Ishikawa (cell line): ENCODE measurements around the gene PPFIBP2.

Experiments
- CEBPB ChIP-seq: IDR thresholded peaks from 2 replicates; pipeline ENCODE4 v1.6.1; 2012
- EGR1 ChIP-seq: IDR thresholded peaks from 2 replicates; pipeline ENCODE4 v1.6.1; 2012
- EP300 ChIP-seq: IDR thresholded peaks from 2 replicates; pipeline ENCODE4 v1.6.1; 2012; ENCODE audit warnings: borderline replicate concordance
- FOXM1 ChIP-seq: IDR thresholded peaks from 2 replicates; pipeline ENCODE4 v1.6.1; 2012; ENCODE audit warnings: low read depth, borderline replicate concordance
- MAX ChIP-seq: IDR thresholded peaks from 2 replicates; pipeline ENCODE4 v1.6.1; 2012
- NFIC ChIP-seq: IDR thresholded peaks from 2 replicates; pipeline ENCODE4 v1.6.1; 2012
- REST ChIP-seq: IDR thresholded peaks from 2 replicates; pipeline ENCODE4 v1.6.1; 2012; ENCODE audit warnings: low read depth, mild to moderate bottlenecking
- TAF1 ChIP-seq: IDR thresholded peaks from 2 replicates; pipeline ENCODE4 v1.6.1; 2012; ENCODE audit warnings: low read depth, mild to moderate bottlenecking
- TCF12 ChIP-seq: IDR thresholded peaks from 2 replicates; pipeline ENCODE4 v1.6.1; 2012; ENCODE audit warnings: low read depth
- TEAD4 ChIP-seq: IDR thresholded peaks from 2 replicates; pipeline ENCODE4 v1.6.1; 2012
- USF1 ChIP-seq: IDR thresholded peaks from 2 replicates; pipeline ENCODE4 v1.6.1; 2012
- YY1 ChIP-seq: IDR thresholded peaks from 2 replicates; pipeline ENCODE4 v1.6.1; 2012; ENCODE audit warnings: low read depth
- ZBTB7A ChIP-seq: IDR thresholded peaks from 2 replicates; pipeline ENCODE4 v1.6.1; 2012; ENCODE audit warnings: low read depth

Gene PPFIBP2

GRCh38 chr11:7591107-7591894 is 77.5 kb downstream of the PPFIBP2 start:
- no peak for TF ChIP-seq EGR1
- no peak for TF ChIP-seq MAX
- no peak for TF ChIP-seq TCF12
- TF ChIP-seq FOXM1 = no peak
- no peak for TF ChIP-seq ZBTB7A
- TF ChIP-seq REST = no peak
- TF ChIP-seq EP300 = no peak
- TF ChIP-seq CEBPB = no peak
- no peak for TF ChIP-seq TEAD4
- no peak for TF ChIP-seq TAF1

- TF ChIP-seq YY1 = no peak
These were observed 78.2 kb downstream of the PPFIBP2 start for GRCh38 chr11:7591987-7592386.

GRCh38 chr11:7592711-7593110 is 78.9 kb downstream of the PPFIBP2 start:
- no peak for TF ChIP-seq TAF1

- no peak for TF ChIP-seq FOXM1
- no peak for TF ChIP-seq CEBPB
- no peak for TF ChIP-seq MAX
These were observed 79.7 kb downstream of the PPFIBP2 start for GRCh38 chr11:7593481-7593880.

GRCh38 chr11:7595016-7595866 is 81.4 kb downstream of the PPFIBP2 start:
- TF ChIP-seq CEBPB (peak; percentile 45), FOXM1 (no peak), EP300 (0 out of 2 replicates have a peak, but pooled peaks have one; percentile 8), TEAD4 (0 out of 2 replicates have a peak, but pooled peaks have one; percentile 36)

GRCh38 chr11:7595951-7596350 is 82.2 kb downstream of the PPFIBP2 start:
- TF ChIP-seq EP300 = no peak
- TF ChIP-seq USF1 = no peak
- TF ChIP-seq MAX = no peak
- no peak for TF ChIP-seq ZBTB7A
- TF ChIP-seq NFIC = no peak

- TF ChIP-seq TCF12 (0 out of 2 replicates have a peak, but pooled peaks have one; percentile 25), NFIC (peak; percentile 50; the same call in 1 of the 2 replicates), MAX (peak; percentile 98), CEBPB (no peak), TEAD4 (peak; percentile 59), REST (no peak)
These were observed 83.2 kb downstream of the PPFIBP2 start for GRCh38 chr11:7596975-7597391.
